Raji (cell line): ENCODE results near the gene POP5.

Experiments
- POLR2A ChIP-seq: IDR thresholded peaks from 2 replicates; pipeline ENCODE4 v1.6.1; 2011; ENCODE audit warnings: low read depth, low read length, control low read depth; ENCODE audit not compliant: insufficient read depth

Gene POP5

GRCh38 chr12:120592121-120593049, 11.2 kb upstream of the POP5 start:
- TF ChIP-seq POLR2A, result no peak

- no peak for TF ChIP-seq POLR2A
Observed at GRCh38 chr12:120590741-120591407, 9.7 kb upstream of the POP5 start.

- no peak for TF ChIP-seq POLR2A
Observed at GRCh38 chr12:120588948-120589930, 8.0 kb upstream of the POP5 start.

GRCh38 chr12:120588371-120588770, 7.2 kb upstream of the POP5 start:
- TF ChIP-seq POLR2A, result no peak

- no peak for TF ChIP-seq POLR2A
Observed at GRCh38 chr12:120586860-120587259, 5.7 kb upstream of the POP5 start.

GRCh38 chr12:120586206-120586605, 5.0 kb upstream of the POP5 start:
- no peak for TF ChIP-seq POLR2A

- TF ChIP-seq POLR2A, result no peak
Observed at GRCh38 chr12:120584343-120585149, 3.3 kb upstream of the POP5 start.

GRCh38 chr12:120583478-120584030, 2.4 kb upstream of the POP5 start:
- TF ChIP-seq POLR2A, result no peak

GRCh38 chr12:120581998-120582397, 796 bp upstream of the POP5 start:
- no peak for TF ChIP-seq POLR2A

GRCh38 chr12:120579179-120579578, 2.0 kb downstream of the POP5 start:
- TF ChIP-seq POLR2A, result no peak

GRCh38 chr12:120574106-120574505, 7.1 kb downstream of the POP5 start:
- no peak for TF ChIP-seq POLR2A

GRCh38 chr12:120573560-120573959, 7.6 kb downstream of the POP5 start:
- TF ChIP-seq POLR2A, result no peak

- no peak for TF ChIP-seq POLR2A
Observed at GRCh38 chr12:120571299-120571698, 9.9 kb downstream of the POP5 start.

GRCh38 chr12:120563495-120563894, 17.7 kb downstream of the POP5 start:
- TF ChIP-seq POLR2A, result no peak
